Natural killer cell treated with Interleukin-12 subunit alpha and Interleukin-12 subunit beta and Interleukin-15 and Interleukin-18, amount 100 ng/mL, for 72 hours (primary cell): Measurements from ENCODE around the gene TMEM14A. TPM values are rescaled to one million over a fixed set of nuclear protein-coding genes. Genes with fewer than 3 reads are reported as not detected.

Experiments
- ATAC-seq, 2 donors: fragments of 150-1000 bp; cut with Tn5 transposase in 1 of 2; sonication (Bioruptor Pico), chemical (Tn5 transposase) in 1 of 2; 2 replicates each; pipeline ENCODE4 v1.10.0; 2021
- DNase-seq: peaks from one replicate; pipeline ENCODE4 v3.0.0; 2022; ENCODE audit warnings: low spot score
- H3K27ac Mint-ChIP-seq, 2 donors: 1 replicate in 1 of 2; 2 replicates in 1 of 2; pipeline ENCODE4 v1.8.0; 2022; ENCODE audit warnings: mixed read lengths in 2 of 2, mild to moderate bottlenecking in 1 of 2, moderate library complexity in 1 of 2
- H3K27me3 Mint-ChIP-seq, 2 donors: 1 replicate in 1 of 2; 2 replicates in 1 of 2; pipeline ENCODE4 v1.8.0; 2022; ENCODE audit warnings: mixed read lengths in 2 of 2
- H3K36me3 Mint-ChIP-seq: one replicate; pipeline ENCODE4 v1.8.0; 2022; ENCODE audit warnings: mixed read lengths
- H3K4me1 Mint-ChIP-seq, 2 donors: 1 replicate in 1 of 2; 2 replicates in 1 of 2; pipeline ENCODE4 v1.8.0; 2022; ENCODE audit warnings: low read depth in 2 of 2, mixed read lengths in 2 of 2, mild to moderate bottlenecking in 1 of 2
- H3K4me3 Mint-ChIP-seq: one replicate; pipeline ENCODE4 v1.8.0; 2022; ENCODE audit warnings: mixed read lengths
- H3K9me3 Mint-ChIP-seq: 2 replicates; pipeline ENCODE4 v1.8.0; 2022; ENCODE audit warnings: mixed read lengths
- total RNA-seq, 2 donors: library from RNA; stranded (reverse); gene quantifications; one replicate each; pipeline ENCODE4 v1.2.3, GENCODE V29; 2022

The TMEM14A gene
- total RNA-seq, 2 donors from 2014 or later, result 9.4 to 12.0 TPM

- Mint-ChIP-seq H3K4me3 (no peak overlapping the region), H3K9me3 (no peaks in the 10 kb centered on the region), H3K4me1 (no peaks in the 10 kb centered on the region)
Observed at GRCh38 chr6:52724406-52725121, 53.7 kb downstream of the TMEM14A start.

GRCh38 chr6:52725143-52725534 is 54.2 kb downstream of the TMEM14A start:
- ATAC-seq, result no peak
- H3K36me3 Mint-ChIP-seq, result no peaks in the 10 kb centered on the region
- H3K4me3 Mint-ChIP-seq, result no peak overlapping the region
- H3K27me3 Mint-ChIP-seq, result peaks cover 12 to 29% of the 10 kb centered on the region in 2 donors
- DNase-seq, result no peak
- H3K9me3 Mint-ChIP-seq, result no peaks in the 10 kb centered on the region
- no peak overlapping the region for H3K27ac Mint-ChIP-seq
- no peaks in the 10 kb centered on the region for H3K4me1 Mint-ChIP-seq

More at GRCh38 chr6:52724406-52725121, 53.7 kb downstream of the TMEM14A start:
- H3K27ac Mint-ChIP-seq, result no peak overlapping the region
- peak; percentile 63 for DNase-seq
- H3K27me3 Mint-ChIP-seq, result peaks cover 12 to 29% of the 10 kb centered on the region in 2 donors
- peak; percentile 74 for ATAC-seq
- no peaks in the 10 kb centered on the region for H3K36me3 Mint-ChIP-seq

GRCh38 chr6:52725535-52726192 is 54.8 kb downstream of the TMEM14A start:
- Mint-ChIP-seq H3K27me3 (peaks cover 10 to 25% of the 10 kb centered on the region in 2 donors), H3K27ac (no peak overlapping the region), H3K9me3 (no peaks in the 10 kb centered on the region), H3K36me3 (no peaks in the 10 kb centered on the region), H3K4me3 (no peak overlapping the region), H3K4me1 (no peaks in the 10 kb centered on the region)
- DNase-seq (no peak), ATAC-seq (no peak)

GRCh38 chr6:52726193-52726542 is 55.3 kb downstream of the TMEM14A start:
- Mint-ChIP-seq H3K4me3 (no peak overlapping the region), H3K4me1 (no peaks in the 10 kb centered on the region), H3K27ac (no peak overlapping the region), H3K9me3 (no peaks in the 10 kb centered on the region), H3K27me3 (peaks cover 8 to 21% of the 10 kb centered on the region in 2 donors), H3K36me3 (no peaks in the 10 kb centered on the region)
- no peak for DNase-seq
- no peak for ATAC-seq

GRCh38 chr6:52726741-52727535 is 56.0 kb downstream of the TMEM14A start:
- Mint-ChIP-seq H3K27me3 (peaks cover 8 to 15% of the 10 kb centered on the region in 2 donors), H3K9me3 (no peaks in the 10 kb centered on the region), H3K36me3 (no peaks in the 10 kb centered on the region), H3K4me1 (no peaks in the 10 kb centered on the region), H3K4me3 (no peak overlapping the region), H3K27ac (no peak overlapping the region)
- ATAC-seq (no peak), DNase-seq (no peak)

GRCh38 chr6:52727908-52728307 is 57.0 kb downstream of the TMEM14A start:
- Mint-ChIP-seq H3K27ac (no peak overlapping the region), H3K9me3 (no peaks in the 10 kb centered on the region), H3K4me3 (no peak overlapping the region), H3K36me3 (no peaks in the 10 kb centered on the region), H3K27me3 (peaks cover 8 to 13% of the 10 kb centered on the region in 2 donors), H3K4me1 (no peaks in the 10 kb centered on the region)
- ATAC-seq, result no peak
- no peak for DNase-seq

GRCh38 chr6:52728394-52728793 is 57.5 kb downstream of the TMEM14A start:
- H3K27me3 Mint-ChIP-seq, result peaks cover 8 to 13% of the 10 kb centered on the region in 2 donors
- ATAC-seq, result no peak

GRCh38 chr6:52729576-52729975 is 58.7 kb downstream of the TMEM14A start:
- DNase-seq, result no peak
- no peak overlapping the region for H3K27ac Mint-ChIP-seq
- H3K36me3 Mint-ChIP-seq, result no peaks in the 10 kb centered on the region
- no peak for ATAC-seq
- H3K4me1 Mint-ChIP-seq, result no peaks in the 10 kb centered on the region
- peaks cover 8 to 9% of the 10 kb centered on the region in 2 donors for H3K27me3 Mint-ChIP-seq
- no peak overlapping the region for H3K4me3 Mint-ChIP-seq
- H3K9me3 Mint-ChIP-seq, result no peaks in the 10 kb centered on the region

More at GRCh38 chr6:52728394-52728793, 57.5 kb downstream of the TMEM14A start:
- Mint-ChIP-seq H3K9me3 (no peaks in the 10 kb centered on the region), H3K36me3 (no peaks in the 10 kb centered on the region), H3K4me1 (no peaks in the 10 kb centered on the region), H3K27ac (no peak overlapping the region), H3K4me3 (no peak overlapping the region)
- no peak for DNase-seq

- no peak overlapping the region for H3K27ac Mint-ChIP-seq
- ATAC-seq (no peak), DNase-seq (no peak)
- no peaks in the 10 kb centered on the region for H3K9me3 Mint-ChIP-seq
- H3K27me3 Mint-ChIP-seq, result peaks cover 0 to 1% of the 10 kb centered on the region in 2 donors
- H3K36me3 Mint-ChIP-seq, result no peaks in the 10 kb centered on the region
- no peak overlapping the region for H3K4me3 Mint-ChIP-seq
- no peaks in the 10 kb centered on the region for H3K4me1 Mint-ChIP-seq
Observed at GRCh38 chr6:52731719-52732118, 60.8 kb downstream of the TMEM14A start.

- peaks cover 0 to 2% of the 10 kb centered on the region in 2 donors for H3K27me3 Mint-ChIP-seq
- H3K9me3 Mint-ChIP-seq, result no peaks in the 10 kb centered on the region
- ATAC-seq (no peak), DNase-seq (no peak)
- no peak overlapping the region for H3K4me3 Mint-ChIP-seq
- H3K36me3 Mint-ChIP-seq, result no peaks in the 10 kb centered on the region
- no peak overlapping the region for H3K27ac Mint-ChIP-seq
- no peaks in the 10 kb centered on the region for H3K4me1 Mint-ChIP-seq
Observed at GRCh38 chr6:52733172-52733571, 62.3 kb downstream of the TMEM14A start.

- Mint-ChIP-seq H3K27me3 (peaks cover 0 to 2% of the 10 kb centered on the region in 2 donors), H3K27ac (no peak overlapping the region), H3K4me3 (no peak overlapping the region), H3K9me3 (no peaks in the 10 kb centered on the region), H3K4me1 (no peaks in the 10 kb centered on the region), H3K36me3 (no peaks in the 10 kb centered on the region)
- ATAC-seq (no peak), DNase-seq (no peak)
Observed at GRCh38 chr6:52734072-52734471, 63.2 kb downstream of the TMEM14A start.

GRCh38 chr6:52735071-52735470 is 64.2 kb downstream of the TMEM14A start:
- no peaks in the 10 kb centered on the region for H3K4me1 Mint-ChIP-seq
- no peak overlapping the region for H3K27ac Mint-ChIP-seq
- H3K9me3 Mint-ChIP-seq, result no peaks in the 10 kb centered on the region
- no peak overlapping the region for H3K4me3 Mint-ChIP-seq
- H3K36me3 Mint-ChIP-seq, result no peaks in the 10 kb centered on the region
- no peak for ATAC-seq
- DNase-seq, result no peak
- peaks cover 0 to 2% of the 10 kb centered on the region in 2 donors for H3K27me3 Mint-ChIP-seq

GRCh38 chr6:52736145-52736544 is 65.2 kb downstream of the TMEM14A start:
- no peak overlapping the region for H3K4me3 Mint-ChIP-seq
- no peaks in the 10 kb centered on the region for H3K4me1 Mint-ChIP-seq
- H3K27ac Mint-ChIP-seq, result no peak overlapping the region
- H3K9me3 Mint-ChIP-seq, result no peaks in the 10 kb centered on the region
- DNase-seq (no peak), ATAC-seq (no peak)
- H3K27me3 Mint-ChIP-seq, result peaks cover 0 to 2% of the 10 kb centered on the region in 2 donors
- H3K36me3 Mint-ChIP-seq, result no peaks in the 10 kb centered on the region
